Osteocyte (in vitro differentiated cells): ENCODE measurements around the gene DIAPH1. TPM values are rescaled to one million over a fixed set of nuclear protein-coding genes. Genes with fewer than 3 reads are reported as not detected.
A peak's percentile ranks its signal among the peaks of the same experiment; 100 is the strongest.

Experiments
- DNase-seq: peaks from one replicate; pipeline ENCODE4 v3.0.0; 2021; ENCODE audit warnings: mixed read lengths; ENCODE audit not compliant: unreplicated experiment; ENCODE audit errors: extremely low spot score
- H3K27ac Mint-ChIP-seq: one replicate; pipeline ENCODE4 v1.8.0; 2021; ENCODE audit warnings: mild to moderate bottlenecking, mixed read lengths; ENCODE audit not compliant: unreplicated experiment
- H3K27me3 Mint-ChIP-seq: one replicate; pipeline ENCODE4 v1.8.0; 2021; ENCODE audit warnings: mixed read lengths; ENCODE audit not compliant: unreplicated experiment
- H3K36me3 Mint-ChIP-seq: one replicate; pipeline ENCODE4 v1.8.0; 2021; ENCODE audit warnings: mixed read lengths; ENCODE audit not compliant: unreplicated experiment
- H3K4me1 Mint-ChIP-seq: one replicate; pipeline ENCODE4 v1.8.0; 2021; ENCODE audit warnings: mixed read lengths; ENCODE audit not compliant: unreplicated experiment
- H3K4me3 Mint-ChIP-seq: one replicate; pipeline ENCODE4 v1.8.0; 2021; ENCODE audit warnings: mild to moderate bottlenecking, moderate library complexity, mixed read lengths; ENCODE audit not compliant: unreplicated experiment
- H3K9me3 Mint-ChIP-seq: one replicate; pipeline ENCODE4 v1.8.0; 2021; ENCODE audit warnings: mixed read lengths; ENCODE audit not compliant: unreplicated experiment
- total RNA-seq: library from RNA; stranded (reverse); gene quantifications from 2 replicates; pipeline ENCODE4 v1.2.1, GENCODE V29; 2021
- TF ChIP-seq, protein P1 (sequence below): fragments of 200-600 bp; sonication (generic); IDR thresholded peaks from 2 replicates; pipeline ENCODE4 v1.5.0; 2021; ENCODE audit warnings: antibody characterized with exemption, mild to moderate bottlenecking, moderate library complexity

Gene DIAPH1
- total RNA-seq, 1 donor from 2014 or later: 50.9 TPM

DNA sequence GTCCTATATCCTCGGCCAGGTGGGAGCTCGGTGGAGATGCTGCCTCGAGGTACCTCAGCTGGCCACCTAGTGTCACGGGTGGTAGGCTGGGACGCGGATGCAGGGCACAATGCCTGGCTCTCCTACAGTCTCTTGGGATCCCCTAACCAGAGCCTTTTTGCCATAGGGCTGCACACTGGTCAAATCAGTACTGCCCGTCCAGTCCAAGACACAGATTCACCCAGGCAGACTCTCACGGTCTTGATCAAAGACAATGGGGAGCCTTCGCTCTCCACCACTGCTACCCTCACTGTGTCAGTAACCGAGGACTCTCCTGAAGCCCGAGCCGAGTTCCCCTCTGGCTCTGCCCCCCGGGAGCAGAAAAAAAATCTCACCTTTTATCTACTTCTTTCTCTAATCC lies 141.0 kb downstream of the DIAPH1 start:
- H3K27ac Mint-ChIP-seq: no peak overlapping the region
- H3K4me3 Mint-ChIP-seq: peak overlapping the region; percentile 97
- H3K36me3 Mint-ChIP-seq: peaks cover 27% of the 10 kb centered on the region
- H3K4me1 Mint-ChIP-seq: peaks cover 50% of the 10 kb centered on the region
- no peak for DNase-seq
- H3K9me3 Mint-ChIP-seq: no peaks in the 10 kb centered on the region
- TF ChIP-seq, protein P1, sequence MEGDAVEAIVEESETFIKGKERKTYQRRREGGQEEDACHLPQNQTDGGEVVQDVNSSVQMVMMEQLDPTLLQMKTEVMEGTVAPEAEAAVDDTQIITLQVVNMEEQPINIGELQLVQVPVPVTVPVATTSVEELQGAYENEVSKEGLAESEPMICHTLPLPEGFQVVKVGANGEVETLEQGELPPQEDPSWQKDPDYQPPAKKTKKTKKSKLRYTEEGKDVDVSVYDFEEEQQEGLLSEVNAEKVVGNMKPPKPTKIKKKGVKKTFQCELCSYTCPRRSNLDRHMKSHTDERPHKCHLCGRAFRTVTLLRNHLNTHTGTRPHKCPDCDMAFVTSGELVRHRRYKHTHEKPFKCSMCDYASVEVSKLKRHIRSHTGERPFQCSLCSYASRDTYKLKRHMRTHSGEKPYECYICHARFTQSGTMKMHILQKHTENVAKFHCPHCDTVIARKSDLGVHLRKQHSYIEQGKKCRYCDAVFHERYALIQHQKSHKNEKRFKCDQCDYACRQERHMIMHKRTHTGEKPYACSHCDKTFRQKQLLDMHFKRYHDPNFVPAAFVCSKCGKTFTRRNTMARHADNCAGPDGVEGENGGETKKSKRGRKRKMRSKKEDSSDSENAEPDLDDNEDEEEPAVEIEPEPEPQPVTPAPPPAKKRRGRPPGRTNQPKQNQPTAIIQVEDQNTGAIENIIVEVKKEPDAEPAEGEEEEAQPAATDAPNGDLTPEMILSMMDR: no peak
- no peaks in the 10 kb centered on the region for H3K27me3 Mint-ChIP-seq

GRCh38 chr5:141477044-141477575 lies 141.7 kb downstream of the DIAPH1 start:
- Mint-ChIP-seq H3K9me3 (no peaks in the 10 kb centered on the region), H3K4me3 (peak overlapping the region; percentile 97), H3K27ac (peak overlapping the region; percentile 99), H3K4me1 (peaks cover 48% of the 10 kb centered on the region), H3K27me3 (no peaks in the 10 kb centered on the region), H3K36me3 (peaks cover 27% of the 10 kb centered on the region)
- TF ChIP-seq, protein P1: no peak
- DNase-seq: no peak

GRCh38 chr5:141476132-141476911 lies 142.5 kb downstream of the DIAPH1 start:
- Mint-ChIP-seq H3K27ac (peak overlapping the region; percentile 99), H3K4me3 (peak overlapping the region; percentile 97), H3K36me3 (peaks cover 27% of the 10 kb centered on the region), H3K27me3 (no peaks in the 10 kb centered on the region), H3K4me1 (peaks cover 48% of the 10 kb centered on the region), H3K9me3 (no peaks in the 10 kb centered on the region)
- no peak for DNase-seq
- TF ChIP-seq, protein P1: no peak

- Mint-ChIP-seq H3K4me1 (peaks cover 44% of the 10 kb centered on the region), H3K36me3 (peaks cover 22% of the 10 kb centered on the region), H3K27me3 (no peaks in the 10 kb centered on the region), H3K27ac (peak within 1 kb of the TSS; percentile 99), H3K9me3 (no peaks in the 10 kb centered on the region), H3K4me3 (peak within 1 kb of the TSS; percentile 97)
- peak; percentile 91 for DNase-seq
- TF ChIP-seq, protein P1: peak; percentile 56
These were observed 143.1 kb downstream of the DIAPH1 start, which contains the start of gene PCDHGC3 for GRCh38 chr5:141475625-141476131. Gene PCDHGC3, plus strand, starts transcription at chr5:141475966. Its CDS starts 151 bp downstream, at chr5:141476117.

DNA sequence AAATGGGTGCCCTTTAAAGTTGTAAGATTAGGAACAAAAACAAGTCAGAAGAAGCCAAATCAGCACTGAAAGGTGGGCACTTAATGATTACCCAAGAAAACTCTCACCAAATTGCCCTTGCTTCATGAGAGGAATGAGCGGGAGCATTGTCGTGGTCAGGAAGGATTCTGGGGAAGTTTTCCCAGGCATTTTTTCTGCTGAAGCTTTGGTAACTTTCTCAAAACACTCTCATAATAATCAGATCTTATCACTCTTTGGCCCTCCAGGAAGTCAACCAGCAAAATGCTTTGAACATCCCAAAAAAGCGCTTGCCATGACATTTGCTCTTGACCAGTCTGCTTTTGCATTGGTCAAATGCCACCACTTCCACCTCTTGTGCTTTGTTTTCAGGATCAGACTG lies 153.4 kb downstream of the DIAPH1 start:
- TF ChIP-seq, protein P1: no peak
- peaks cover 8% of the 10 kb centered on the region for H3K36me3 Mint-ChIP-seq
- H3K27ac Mint-ChIP-seq: no peak overlapping the region
- H3K27me3 Mint-ChIP-seq: no peaks in the 10 kb centered on the region
- H3K4me1 Mint-ChIP-seq: peaks cover 4% of the 10 kb centered on the region
- peaks cover 5% of the 10 kb centered on the region for H3K9me3 Mint-ChIP-seq
- no peak for DNase-seq
- H3K4me3 Mint-ChIP-seq: no peak overlapping the region
